ENCODE results near the gene LRP3.

LRP3 gene

GRCh38 chr19:33238481-33239149 lies 44.5 kb downstream of the LRP3 start:
- no peak for DNase-seq (ENCODE audit: low read depth)

DNA sequence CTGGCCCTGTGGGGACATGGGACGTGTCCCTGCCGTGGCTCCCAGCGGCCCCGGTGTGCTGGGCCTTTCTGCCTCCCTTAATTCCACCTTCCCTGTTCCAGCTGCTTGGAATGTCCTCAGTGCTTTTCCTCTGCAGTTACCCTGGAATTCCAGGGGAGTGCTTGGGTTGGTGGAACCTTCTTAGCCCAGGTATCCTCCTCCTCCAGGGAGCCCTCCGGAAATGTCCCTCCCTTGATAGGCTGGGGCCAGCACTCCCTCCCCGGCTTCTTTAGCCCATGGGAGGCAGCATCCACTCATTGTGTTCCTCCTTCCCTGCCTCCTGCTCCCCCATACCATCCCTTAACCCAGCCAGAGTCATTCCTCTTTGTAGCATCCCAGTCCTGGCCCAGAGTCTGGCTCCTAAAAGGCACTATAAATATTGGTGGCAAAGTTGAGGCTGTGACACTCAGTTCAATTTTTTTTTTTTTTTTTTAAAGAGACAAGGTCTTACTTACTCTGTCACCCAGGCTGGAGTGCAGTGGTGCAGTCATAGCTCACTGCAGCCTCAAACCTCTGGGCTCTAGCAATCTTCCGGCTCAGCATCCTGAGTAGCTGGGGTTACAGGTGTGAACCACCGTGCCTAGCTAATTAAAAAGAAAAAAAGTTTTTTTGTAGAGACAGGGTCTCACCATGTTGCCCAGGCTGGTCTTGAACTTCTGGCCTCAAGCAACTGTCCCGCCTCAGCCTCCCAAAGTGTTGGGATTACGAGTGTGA lies 45.3 kb downstream of the LRP3 start:
- DNase-seq (ENCODE audit: low read depth): no peak

GRCh38 chr19:33240181-33240771 lies 46.1 kb downstream of the LRP3 start:
- DNase-seq (ENCODE audit: low read depth): no peak

DNA sequence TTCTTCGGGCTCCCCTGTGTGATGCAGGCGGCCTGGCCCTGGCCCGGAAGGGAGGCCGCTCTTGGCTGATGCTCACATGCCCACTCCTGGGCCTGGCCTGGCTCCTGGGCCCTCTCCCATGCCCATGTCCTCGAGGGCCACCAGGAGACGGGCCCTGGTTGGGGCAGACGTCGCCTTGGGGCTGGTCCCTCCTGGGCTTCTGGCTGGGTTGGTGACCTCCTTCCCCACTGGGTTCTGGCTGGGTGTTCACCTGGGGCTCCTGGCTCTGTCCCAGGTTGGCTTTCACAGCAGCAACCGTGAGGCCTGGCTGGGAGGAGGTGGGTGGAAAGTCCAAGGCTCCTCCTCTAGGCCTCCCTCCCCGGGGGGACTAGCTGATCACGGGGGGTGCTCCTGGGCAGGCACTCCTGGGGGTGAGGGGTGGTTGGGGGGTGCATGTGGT lies 47.0 kb downstream of the LRP3 start:
- no peak for DNase-seq (ENCODE audit: low read depth)

DNA sequence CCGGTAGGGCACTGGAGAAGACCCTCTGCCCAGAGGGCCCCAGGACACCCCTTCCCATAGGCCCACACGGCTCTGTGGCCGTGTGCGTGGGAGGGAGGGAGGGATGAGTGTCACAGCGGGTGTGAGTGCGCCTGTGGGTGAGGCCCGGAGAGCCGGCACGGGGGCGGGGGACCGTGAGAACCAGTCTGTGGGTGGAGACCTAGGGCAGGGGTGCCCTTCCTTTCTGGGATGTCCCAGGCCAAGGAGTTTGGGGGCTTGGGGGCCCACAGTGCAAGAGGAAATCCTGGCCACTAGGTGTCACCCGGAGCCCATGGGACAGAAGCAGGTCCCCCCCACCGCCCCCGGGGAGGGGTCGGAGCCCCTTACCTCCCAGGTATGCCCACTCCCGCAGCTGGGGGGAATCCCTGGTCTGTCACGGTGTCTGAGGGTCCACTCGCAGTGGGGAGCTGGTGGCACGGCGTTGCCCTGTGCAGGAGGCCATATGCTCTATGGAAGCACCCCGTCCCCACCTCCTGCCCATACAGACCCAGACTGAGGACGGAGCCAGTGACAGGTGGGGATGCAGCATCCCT lies 47.5 kb downstream of the LRP3 start:
- no peak for DNase-seq (ENCODE audit: low read depth)

DNA sequence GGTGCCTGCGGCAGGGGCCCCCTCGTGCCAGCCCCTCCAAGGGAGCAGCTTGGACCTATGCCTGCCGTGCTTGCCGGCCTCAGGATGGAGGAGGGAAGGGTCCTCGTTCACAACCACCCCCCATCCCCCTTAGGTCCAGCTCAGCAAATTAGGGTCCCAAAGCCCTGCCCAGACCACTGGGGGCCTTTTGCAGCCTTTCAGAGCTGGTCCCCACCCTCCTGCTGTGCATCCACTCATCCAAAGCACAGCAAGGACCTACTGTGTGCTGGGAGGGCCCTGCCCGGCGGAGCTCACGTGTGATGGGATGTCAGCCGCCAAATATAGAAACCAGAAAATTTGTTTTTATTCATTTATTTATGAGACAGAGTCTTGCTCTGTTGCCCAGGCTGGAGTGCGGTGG lies 48.0 kb downstream of the LRP3 start:
- DNase-seq (ENCODE audit: low read depth): no peak

DNA sequence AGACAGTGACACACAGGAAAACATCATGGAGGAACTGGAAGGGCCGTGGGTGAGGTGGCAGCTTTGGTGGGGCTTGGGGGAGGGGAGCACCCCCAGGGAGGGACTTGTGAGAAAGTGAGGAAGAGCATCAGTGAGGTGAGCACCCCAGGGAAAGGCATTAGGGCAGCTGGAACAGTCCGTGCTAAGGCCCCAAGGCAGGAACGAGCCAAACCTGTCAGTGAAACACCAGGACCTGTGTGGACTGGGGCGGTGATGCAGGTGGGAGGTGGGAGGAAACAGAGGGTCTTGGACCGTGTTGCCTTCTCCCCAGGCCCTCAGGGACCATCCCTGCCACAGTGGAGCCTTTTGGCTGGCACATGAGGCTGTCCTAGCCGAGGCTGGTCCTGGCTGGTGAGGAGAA lies 48.8 kb downstream of the LRP3 start:
- DNase-seq (ENCODE audit: low read depth): no peak

- no peak for DNase-seq (ENCODE audit: low read depth)
These were observed 52.0 kb downstream of the LRP3 start for GRCh38 chr19:33245948-33246708.

GRCh38 chr19:33246709-33247440 lies 52.7 kb downstream of the LRP3 start:
- no peak for DNase-seq (ENCODE audit: low read depth)

- no peak for DNase-seq (ENCODE audit: low read depth)
These were observed 53.3 kb downstream of the LRP3 start for GRCh38 chr19:33247441-33247819.

DNA sequence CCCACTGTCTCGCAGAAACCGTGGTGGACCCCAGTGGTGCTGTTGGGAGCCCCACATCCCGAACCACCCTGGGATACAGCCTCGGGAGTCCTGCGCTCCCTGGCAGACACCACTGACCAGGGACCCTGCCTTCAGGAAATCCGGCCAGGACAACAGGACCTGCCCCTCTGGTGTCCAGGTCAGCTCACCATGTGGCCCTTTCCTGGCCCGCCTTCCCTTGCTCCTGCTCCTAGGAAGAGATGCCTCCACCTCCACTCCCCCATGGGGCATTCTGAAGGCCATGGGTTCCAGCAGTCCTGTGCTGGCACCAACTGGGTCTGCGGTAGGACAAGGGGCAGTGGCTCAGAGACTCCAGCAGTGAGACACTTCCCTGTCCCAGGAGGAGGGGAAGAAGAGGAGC lies 54.0 kb downstream of the LRP3 start:
- no peak for DNase-seq (ENCODE audit: low read depth)

- DNase-seq (ENCODE audit: low read depth): no peak
These were observed 54.4 kb downstream of the LRP3 start for GRCh38 chr19:33248553-33248953.

DNA sequence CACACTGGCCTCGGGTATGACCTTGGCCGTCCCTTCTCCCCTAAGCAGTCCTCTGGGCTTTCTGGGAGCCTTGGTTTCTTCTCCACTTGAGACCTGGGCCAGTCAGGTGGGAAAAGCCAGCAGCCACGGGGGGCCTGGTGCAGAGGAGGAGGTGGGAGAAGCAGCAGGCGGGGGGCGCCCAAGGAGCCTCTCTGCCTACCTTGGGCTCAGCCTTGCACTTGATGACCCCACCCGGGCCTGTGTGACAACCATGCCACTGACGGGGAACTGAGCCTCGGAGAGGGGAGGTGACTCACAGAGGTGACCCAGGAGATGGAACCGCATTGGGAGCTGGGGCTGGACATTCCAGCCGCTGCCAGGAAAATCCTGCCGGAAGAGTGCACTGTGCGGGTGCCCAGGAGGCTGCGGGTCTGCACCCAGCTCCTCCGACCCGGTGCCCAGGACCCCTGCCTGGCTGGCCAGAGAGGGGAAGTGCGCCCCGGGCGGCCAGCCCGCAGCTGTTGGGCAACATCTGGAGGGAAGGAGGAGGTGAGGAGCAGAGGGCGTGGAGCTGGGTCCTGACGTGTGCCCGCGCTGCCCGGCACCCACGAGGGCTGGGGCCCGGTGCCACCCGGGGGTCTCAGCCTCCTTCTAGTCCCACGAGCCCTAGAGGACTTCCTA lies 55.0 kb downstream of the LRP3 start:
- no peak for DNase-seq (ENCODE audit: low read depth)

DNA sequence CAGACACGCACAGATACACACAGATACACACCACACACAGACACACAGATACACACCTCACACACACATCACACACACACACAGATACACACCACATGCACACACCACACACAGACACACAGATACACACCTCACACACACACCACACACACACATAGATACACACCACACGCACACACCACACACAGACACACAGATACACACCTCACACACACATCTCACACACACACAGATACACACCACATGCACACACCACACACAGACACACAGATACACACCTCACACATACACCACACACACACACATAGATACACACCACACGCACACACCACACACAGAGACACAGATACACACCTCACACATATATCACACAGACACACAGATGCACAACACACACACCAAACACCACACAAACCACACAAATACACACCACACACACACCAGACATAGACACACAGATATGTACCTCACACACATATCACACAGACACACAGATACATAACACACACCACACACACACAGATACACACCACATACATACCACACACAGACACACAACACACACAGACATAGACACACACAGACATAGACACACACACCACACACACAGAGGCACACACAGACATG lies 55.7 kb downstream of the LRP3 start:
- DNase-seq (ENCODE audit: low read depth): no peak

DNA sequence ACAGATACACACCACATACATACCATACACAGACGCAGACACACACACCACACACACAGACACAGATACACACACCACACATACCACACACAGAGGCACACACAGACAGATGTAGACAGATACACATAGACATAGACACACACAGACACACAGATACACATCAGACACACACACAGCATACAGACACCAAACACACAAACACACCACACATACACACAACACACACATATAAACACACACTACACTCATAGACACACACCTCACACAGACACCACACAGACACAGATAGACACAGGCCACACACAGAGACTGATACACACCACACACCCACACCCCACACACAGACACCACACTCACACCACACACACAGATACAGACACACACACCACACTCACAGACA lies 56.4 kb downstream of the LRP3 start:
- no peak for DNase-seq (ENCODE audit: low read depth)

- DNase-seq (ENCODE audit: low read depth): no peak
These were observed 56.9 kb downstream of the LRP3 start for GRCh38 chr19:33251076-33251475.

- no peak for DNase-seq (ENCODE audit: low read depth)
These were observed 57.5 kb downstream of the LRP3 start for GRCh38 chr19:33251526-33252090.

DNA sequence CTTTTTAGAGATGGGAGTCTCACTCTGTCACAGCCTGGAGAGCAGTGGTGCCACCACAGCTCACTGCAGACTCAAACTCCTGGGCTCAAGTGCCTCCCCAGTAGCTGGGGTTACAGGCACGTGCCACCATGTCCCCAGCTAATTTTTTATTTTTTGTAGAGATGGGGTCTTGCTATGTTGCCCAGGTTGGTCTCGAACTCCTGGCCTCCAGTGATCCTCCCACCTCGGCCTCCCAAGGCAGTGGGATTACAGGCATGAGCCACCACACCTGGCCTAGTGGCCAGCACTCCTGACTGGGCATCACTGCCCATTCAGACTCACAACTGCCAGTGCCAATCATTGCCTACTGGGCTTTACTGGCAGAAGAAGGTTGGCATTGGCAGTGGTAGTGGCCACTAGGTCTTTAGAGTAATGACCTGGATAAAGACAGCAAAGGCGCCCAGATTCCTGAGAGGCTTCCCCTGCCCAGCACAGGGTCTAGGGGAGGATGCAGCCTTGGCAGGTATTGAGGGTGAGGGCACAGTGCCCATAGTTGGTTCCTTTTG lies 58.4 kb downstream of the LRP3 start:
- no peak for DNase-seq (ENCODE audit: low read depth)

- DNase-seq (ENCODE audit: low read depth): no peak
These were observed 58.8 kb downstream of the LRP3 start for GRCh38 chr19:33252971-33253370.

GRCh38 chr19:33254245-33254824 lies 60.2 kb downstream of the LRP3 start:
- DNase-seq (ENCODE audit: low read depth): no peak
